B cell (primary cell): ENCODE data around the gene CDH12. TPM values are rescaled to one million over a fixed set of nuclear protein-coding genes. Genes with fewer than 3 reads are reported as not detected.

Experiments used
- ATAC-seq: fragments of 200-7000 bp; cut with Tn5 transposase; one replicate; pipeline ENCODE4 v1.10.0; 2021; ENCODE audit warnings: low read depth, mild to moderate bottlenecking, moderate number of reproducible peaks, moderate library complexity
- CTCF ChIA-PET: fragments of 350-600 bp; sonication (Branson Sonifier 250); formaldehyde crosslinking; loops from one replicate; lab custom pipeline; 2021; ENCODE audit warnings: antibody characterized with exemption, inconsistent platforms; lab: Charles Lee
- POLR2A ChIA-PET: fragments of 350-600 bp; sonication (Branson Sonifier 250); formaldehyde crosslinking; loops from one replicate; lab custom pipeline; 2021; ENCODE audit warnings: antibody characterized with exemption; lab: Charles Lee
- DNase-seq: peaks from one replicate; pipeline ENCODE4 v3.0.0; 2013
- H2AFZ ChIP-seq: 2 replicates; pipeline ENCODE4 v1.6.1; 2012; ENCODE audit warnings: mild to moderate bottlenecking, low read depth, low read length; ENCODE audit not compliant: insufficient read depth, poor library complexity, severe bottlenecking
- H3K27ac ChIP-seq, 2 donors: 1 replicate in 1 of 2; 2 replicates in 1 of 2; pipeline ENCODE4 v1.5.1; 2012 to 2013; ENCODE audit warnings: low read length in 2 of 2, mild to moderate bottlenecking in 2 of 2, moderate library complexity in 1 of 2
- H3K27me3 ChIP-seq, 4 experiments: fragments of 200-600 bp in 1 of 4; sonication (generic) in 1 of 4; replicated peaks in 1 of 4; 1 replicate in 2 of 4; 2 replicates in 2 of 4; pipeline versions ENCODE4 v1.6.1 to v1.7.0; 2013 to 2016; ENCODE audit warnings: low read length in 3 of 4, mild to moderate bottlenecking in 2 of 4, mixed read lengths in 1 of 4, moderate library complexity in 1 of 4; ENCODE audit not compliant: insufficient read depth in 4 of 4, control insufficient read depth in 3 of 4; ENCODE audit errors: control extremely low read depth in 1 of 4
- H3K36me3 ChIP-seq, 2 experiments: replicated peaks in 1 of 2; 1 replicate in 1 of 2; 2 replicates in 1 of 2; pipeline versions ENCODE4 v1.6.1 to v1.7.1; 2013; ENCODE audit warnings: low read length in 1 of 2; ENCODE audit not compliant: insufficient read depth in 2 of 2, control insufficient read depth in 1 of 2; ENCODE audit errors: control extremely low read depth in 1 of 2, extremely low read depth in 1 of 2
- H3K4me1 ChIP-seq, 2 donors: fragments of 200-600 bp in 1 of 2; sonication (generic) in 1 of 2; 1 replicate in 1 of 2; 2 replicates in 1 of 2; pipeline versions ENCODE4 v1.5.1 to v1.6.1; 2013 to 2017; ENCODE audit warnings: low read length in 2 of 2; ENCODE audit not compliant: control insufficient read depth in 2 of 2, insufficient read depth in 2 of 2
- H3K4me2 ChIP-seq: replicated peaks from 2 replicates; pipeline ENCODE3; 2012; ENCODE audit warnings: mild to moderate bottlenecking, low read depth, low read length; ENCODE audit not compliant: poor library complexity, severe bottlenecking
- H3K4me3 ChIP-seq, 5 experiments: fragments of 200-600 bp in 1 of 5; sonication (generic) in 1 of 5; 1 replicate in 3 of 5; 2 replicates in 2 of 5; pipeline versions ENCODE4 v1.5.1 to v1.7.0; 2011 to 2016; ENCODE audit warnings: low read length in 4 of 5, mild to moderate bottlenecking in 4 of 5, low read depth in 2 of 5, control low read depth in 1 of 5, moderate library complexity in 1 of 5; ENCODE audit not compliant: insufficient read depth in 1 of 5; ENCODE audit errors: control extremely low read depth in 1 of 5, extremely low read depth in 1 of 5
- H3K79me2 ChIP-seq: fragments of 200-600 bp; sonication (generic); one replicate; pipeline ENCODE4 v1.6.0; 2016; ENCODE audit warnings: low read length; ENCODE audit not compliant: control insufficient read depth, insufficient read depth
- H3K9ac ChIP-seq: fragments of 200-600 bp; sonication (generic); 2 replicates; pipeline ENCODE4 v1.6.1; 2017; ENCODE audit warnings: mild to moderate bottlenecking, low read length, moderate library complexity
- H3K9me3 ChIP-seq, 3 donors: one replicate each; pipeline versions ENCODE4 v1.6.1 to v1.7.1; 2013; ENCODE audit warnings: low read length in 2 of 3; ENCODE audit not compliant: control insufficient read depth in 2 of 3, insufficient read depth in 1 of 3; ENCODE audit errors: control extremely low read depth in 1 of 3
- H4K20me1 ChIP-seq: 2 replicates; pipeline ENCODE4 v1.6.0; 2012; ENCODE audit warnings: mild to moderate bottlenecking, low read length; ENCODE audit not compliant: insufficient read depth, control insufficient read depth, poor library complexity, severe bottlenecking
- H3K27ac Mint-ChIP-seq: one replicate; pipeline ENCODE4 v1.8.0; 2021; ENCODE audit warnings: mixed read lengths
- H3K27me3 Mint-ChIP-seq: one replicate; pipeline ENCODE4 v1.8.0; 2021; ENCODE audit warnings: mixed read lengths
- H3K4me1 Mint-ChIP-seq: one replicate; pipeline ENCODE4 v1.8.0; 2021; ENCODE audit warnings: mixed read lengths
- H3K4me3 Mint-ChIP-seq: one replicate; pipeline ENCODE4 v1.8.0; 2021; ENCODE audit warnings: mixed read lengths
- H3K9me3 Mint-ChIP-seq: one replicate; pipeline ENCODE4 v1.8.0; 2022; ENCODE audit warnings: mixed read lengths; ENCODE audit not compliant: insufficient read depth
- CTCF ChIP-seq: fragments of 200-600 bp; IDR thresholded peaks from one replicate; pipeline ENCODE4 v1.8.0; 2022; ENCODE audit warnings: antibody characterized with exemption, mild to moderate bottlenecking
- EZH2 ChIP-seq: IDR thresholded peaks from 2 replicates; pipeline ENCODE4 v1.6.1; 2012; ENCODE audit warnings: borderline replicate concordance, low read depth, mild to moderate bottlenecking, moderate library complexity, low read length; ENCODE audit not compliant: insufficient read depth, poor library complexity, severe bottlenecking
- WGBS: methylation state at CpG from one replicate; pipeline ENCODE4 v1.1.5; 2013; ENCODE audit warnings: missing lambda C conversion rate; ENCODE audit not compliant: insufficient coverage; 5-methylcytosine and 5-hydroxymethylcytosine counted together
- intact Hi-C: fragments of 100-400 bp; cut with micrococcal nuclease; formaldehyde crosslinking; loops from one replicate; pipeline ENCODE4 v1.10.0; 2022
- polyA plus RNA-seq: library from polyadenylated mRNA; depleted of rRNA; stranded (reverse); fragments of >200 nt; gene quantifications from 2 replicates; pipeline ENCODE4 v1.2.3, GENCODE V29; 2012
- total RNA-seq, 2 donors: library from RNA; stranded (reverse); fragments of 120-200 nt in 1 of 2; gene quantifications; 1 replicate in 1 of 2; 2 replicates in 1 of 2; pipeline versions ENCODE4 v1.2.3 to v1.2.4, GENCODE V29; 2013 to 2022

Gene CDH12
- total and polyA plus RNA-seq, 2 donors (not counting 1 experiment from before 2014, with no cell fraction given), result not detected

- Histone ChIP-seq H3K27ac (no peak overlapping the region), H3K9ac (no peak overlapping the region), H4K20me1 (no peaks in the 10 kb centered on the region), H3K4me2 (no peak overlapping the region), H3K4me3 (no peak overlapping the region), H3K9me3 (peaks cover 0 to 12% (median 0%) of the 10 kb centered on the region in 3 donors), H3K36me3 (no peaks in the 10 kb centered on the region), H3K27me3 (no peaks in the 10 kb centered on the region), H3K4me1 (no peaks in the 10 kb centered on the region), H2AFZ (no peak overlapping the region), H3K79me2 (no peaks in the 10 kb centered on the region)
- Mint-ChIP-seq H3K4me1 (no peaks in the 10 kb centered on the region), H3K27ac (no peak overlapping the region), H3K27me3 (no peaks in the 10 kb centered on the region), H3K9me3 (peaks cover 3% of the 10 kb centered on the region), H3K4me3 (no peak overlapping the region)
- TF ChIP-seq EZH2 (no peak), CTCF (no peak)
- ChIA-PET CTCF (no interaction called here), POLR2A (no interaction called here)
- ATAC-seq (no peak), DNase-seq (no peak)
- intact Hi-C loops, result no loop called here
Measured at GRCh38 chr5:22036061-22036460, 817.1 kb downstream of the CDH12 start.

- no peak overlapping the region for H2AFZ ChIP-seq
- intact Hi-C loops, result no loop called here
- peaks cover 0 to 3% (median 0%) of the 10 kb centered on the region in 3 donors for H3K9me3 ChIP-seq
- H3K9me3 Mint-ChIP-seq, result no peaks in the 10 kb centered on the region
- H3K4me3 Mint-ChIP-seq, result no peak overlapping the region
- TF ChIP-seq CTCF (no peak), EZH2 (no peak)
- no peak for ATAC-seq
- no peaks in the 10 kb centered on the region for H3K27me3 ChIP-seq
- no peaks in the 10 kb centered on the region for H3K27me3 Mint-ChIP-seq
- H3K4me1 ChIP-seq, result no peaks in the 10 kb centered on the region
- no peaks in the 10 kb centered on the region for H3K36me3 ChIP-seq
- H3K4me3 ChIP-seq, result no peak overlapping the region
- no peak overlapping the region for H3K27ac ChIP-seq
- no peak for DNase-seq
- no peaks in the 10 kb centered on the region for H3K79me2 ChIP-seq
- ChIA-PET POLR2A (no interaction called here), CTCF (no interaction called here)
- no peak overlapping the region for H3K9ac ChIP-seq
- H3K4me1 Mint-ChIP-seq, result no peaks in the 10 kb centered on the region
- WGBS, result no CpG with 5 or more reads among the region's 2 CpGs
- H3K27ac Mint-ChIP-seq, result no peak overlapping the region
- H4K20me1 ChIP-seq, result no peaks in the 10 kb centered on the region
- H3K4me2 ChIP-seq, result no peak overlapping the region
Measured at GRCh38 chr5:22033066-22033465, 820.1 kb downstream of the CDH12 start.
